B cell (primary cell): Measurements from ENCODE around the gene HELB.

ENCODE experiments used
- EZH2 ChIP-seq: IDR thresholded peaks from 2 replicates; pipeline ENCODE4 v1.6.1; 2012; ENCODE audit warnings: borderline replicate concordance, low read depth, mild to moderate bottlenecking, moderate library complexity, low read length; ENCODE audit not compliant: insufficient read depth, poor library complexity, severe bottlenecking
- TF ChIP-seq, protein P1 (sequence below): fragments of 200-600 bp; IDR thresholded peaks from one replicate; pipeline ENCODE4 v1.8.0; 2022; ENCODE audit warnings: antibody characterized with exemption, mild to moderate bottlenecking

DNA sequence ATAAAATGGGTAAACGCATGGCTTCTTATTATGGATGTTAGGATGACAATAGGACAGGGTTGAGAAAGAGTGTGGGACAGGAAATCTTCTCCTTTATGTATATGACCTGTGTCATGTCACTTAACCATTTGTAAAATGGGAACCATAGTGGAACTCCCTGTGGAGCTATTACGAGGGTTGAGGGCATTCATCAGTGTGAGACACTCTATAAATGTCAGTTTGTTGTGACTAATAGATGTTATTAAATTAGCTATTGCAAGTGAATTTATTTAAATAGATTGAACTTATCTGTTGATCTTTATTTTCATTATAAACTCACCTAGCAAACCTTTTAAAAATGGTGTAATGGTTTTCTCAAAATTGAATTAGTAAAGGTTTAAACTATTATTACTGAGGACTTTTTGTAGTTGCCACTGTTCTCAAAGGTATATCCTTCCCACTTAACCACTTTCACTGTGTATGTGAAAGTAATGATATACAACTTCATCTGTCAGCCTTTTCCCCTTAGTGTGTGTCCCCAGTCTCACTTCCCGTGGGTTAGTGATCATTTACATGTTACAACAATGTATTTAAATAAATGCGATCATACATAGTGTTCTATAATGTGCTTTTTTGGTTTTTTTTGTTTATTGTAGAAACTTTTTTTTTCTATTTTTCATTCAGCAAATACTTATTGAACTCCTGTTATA, 17.1 kb downstream of the HELB start:
- TF ChIP-seq, protein P1, sequence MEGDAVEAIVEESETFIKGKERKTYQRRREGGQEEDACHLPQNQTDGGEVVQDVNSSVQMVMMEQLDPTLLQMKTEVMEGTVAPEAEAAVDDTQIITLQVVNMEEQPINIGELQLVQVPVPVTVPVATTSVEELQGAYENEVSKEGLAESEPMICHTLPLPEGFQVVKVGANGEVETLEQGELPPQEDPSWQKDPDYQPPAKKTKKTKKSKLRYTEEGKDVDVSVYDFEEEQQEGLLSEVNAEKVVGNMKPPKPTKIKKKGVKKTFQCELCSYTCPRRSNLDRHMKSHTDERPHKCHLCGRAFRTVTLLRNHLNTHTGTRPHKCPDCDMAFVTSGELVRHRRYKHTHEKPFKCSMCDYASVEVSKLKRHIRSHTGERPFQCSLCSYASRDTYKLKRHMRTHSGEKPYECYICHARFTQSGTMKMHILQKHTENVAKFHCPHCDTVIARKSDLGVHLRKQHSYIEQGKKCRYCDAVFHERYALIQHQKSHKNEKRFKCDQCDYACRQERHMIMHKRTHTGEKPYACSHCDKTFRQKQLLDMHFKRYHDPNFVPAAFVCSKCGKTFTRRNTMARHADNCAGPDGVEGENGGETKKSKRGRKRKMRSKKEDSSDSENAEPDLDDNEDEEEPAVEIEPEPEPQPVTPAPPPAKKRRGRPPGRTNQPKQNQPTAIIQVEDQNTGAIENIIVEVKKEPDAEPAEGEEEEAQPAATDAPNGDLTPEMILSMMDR, result no peak
- TF ChIP-seq EZH2, result no peak
